Medulla oblongata (tissue), 1 donor: ENCODE measurements around the gene ADGRG7.

Experiments
- DNase-seq: peaks from one replicate; pipeline ENCODE4 v3.0.0-alpha.2; 2015; ENCODE audit errors: extremely low spot score

The ADGRG7 gene

GRCh38 chr3:100602506-100603444 lies 6.6 kb upstream of the ADGRG7 start:
- peak; percentile 13 for DNase-seq

GRCh38 chr3:100603469-100603868 lies 5.9 kb upstream of the ADGRG7 start:
- peak; percentile 11 for DNase-seq

GRCh38 chr3:100605358-100605757 lies 4.0 kb upstream of the ADGRG7 start:
- DNase-seq: no peak

GRCh38 chr3:100606894-100607512 lies 2.4 kb upstream of the ADGRG7 start:
- DNase-seq: no peak

GRCh38 chr3:100609963-100610362 lies 562 bp downstream of the ADGRG7 start:
- no peak for DNase-seq

- DNase-seq: no peak
Observed at GRCh38 chr3:100611221-100611620, 1.8 kb downstream of the ADGRG7 start.

GRCh38 chr3:100613721-100614390 lies 4.5 kb downstream of the ADGRG7 start:
- DNase-seq: no peak

- DNase-seq: no peak
Observed at GRCh38 chr3:100614941-100615340, 5.5 kb downstream of the ADGRG7 start.

- DNase-seq: no peak
Observed at GRCh38 chr3:100615684-100616083, 6.3 kb downstream of the ADGRG7 start.

GRCh38 chr3:100621251-100621650 lies 11.8 kb downstream of the ADGRG7 start:
- no peak for DNase-seq

GRCh38 chr3:100627491-100627890 lies 18.1 kb downstream of the ADGRG7 start:
- DNase-seq: no peak

GRCh38 chr3:100629421-100630127 lies 20.2 kb downstream of the ADGRG7 start:
- DNase-seq: no peak

- no peak for DNase-seq
Observed at GRCh38 chr3:100630664-100631063, 21.3 kb downstream of the ADGRG7 start.

GRCh38 chr3:100631236-100631635 lies 21.8 kb downstream of the ADGRG7 start:
- DNase-seq: no peak

GRCh38 chr3:100634493-100635272 lies 25.3 kb downstream of the ADGRG7 start:
- DNase-seq: no peak

GRCh38 chr3:100635273-100635701 lies 25.9 kb downstream of the ADGRG7 start:
- no peak for DNase-seq

GRCh38 chr3:100637197-100637631 lies 27.8 kb downstream of the ADGRG7 start:
- no peak for DNase-seq

GRCh38 chr3:100640633-100641032 lies 31.2 kb downstream of the ADGRG7 start:
- DNase-seq: no peak

GRCh38 chr3:100641471-100642032 lies 32.2 kb downstream of the ADGRG7 start:
- no peak for DNase-seq

- no peak for DNase-seq
Observed at GRCh38 chr3:100645913-100646312, 36.5 kb downstream of the ADGRG7 start.

GRCh38 chr3:100647171-100647570 lies 37.8 kb downstream of the ADGRG7 start:
- no peak for DNase-seq
